HEK293 (cell line): ENCODE data around the gene FAM151B.

Source experiments
- CTCF ChIA-PET: fragments of 350-600 bp; formaldehyde crosslinking; extraction: SDS; loops from one replicate; lab custom pipeline; 2021; ENCODE audit warnings: antibody characterized with exemption; lab: Yijun Ruan, JAX
- POLR2A ChIA-PET: fragments of 300-600 bp; formaldehyde crosslinking; extraction: SDS; loops from one replicate; lab custom pipeline; 2020; ENCODE audit warnings: antibody characterized with exemption, inconsistent platforms; lab: Yijun Ruan, JAX
- H3K27ac ChIP-seq: fragments of 200-500 bp; sonication (Bioruptor generic); 2 replicates; pipeline ENCODE4 v1.5.1; 2014; ENCODE audit warnings: low read depth, low read length, control low read depth, inconsistent platforms; ENCODE audit errors: extremely low read depth
- H3K36me3 ChIP-seq, 2 experiments: fragments of 200-500 bp in 1 of 2; sonication (Bioruptor generic) in 1 of 2; 1 replicate in 1 of 2; 2 replicates in 1 of 2; pipeline ENCODE4 v1.5.1; 2014 to 2017; ENCODE audit warnings: inconsistent platforms in 2 of 2, low read length in 2 of 2; ENCODE audit not compliant: control insufficient read depth in 2 of 2, insufficient read depth in 1 of 2
- H3K4me1 ChIP-seq: fragments of 200-500 bp; sonication (Bioruptor generic); 2 replicates; pipeline ENCODE4 v1.5.1; 2014; ENCODE audit warnings: mild to moderate bottlenecking, low read length, inconsistent platforms; ENCODE audit not compliant: control insufficient read depth, insufficient read depth
- H3K4me3 ChIP-seq: 2 replicates; pipeline ENCODE4 v1.5.1; 2011; ENCODE audit warnings: low read depth, mild to moderate bottlenecking, control low read depth, low read length, moderate library complexity
- H3K9me3 ChIP-seq: fragments of 200-500 bp; sonication (Bioruptor generic); 2 replicates; pipeline ENCODE4 v1.5.1; 2014; ENCODE audit warnings: low read depth, low read length, inconsistent platforms; ENCODE audit not compliant: control insufficient read depth, insufficient read depth
- CTCF ChIP-seq: fragments of 450-650 bp; formaldehyde crosslinking; IDR thresholded peaks from 2 replicates; pipeline ENCODE4 v1.5.1; 2016; ENCODE audit warnings: missing biosample characterization, missing genetic modification characterization
- ZBTB26 ChIP-seq: fragments of 450-650 bp; formaldehyde crosslinking; optimal IDR thresholded peaks from 2 replicates; pipeline ENCODE3; 2016; ENCODE audit warnings: missing biosample characterization, mild to moderate bottlenecking, missing genetic modification characterization
- ZNF112 ChIP-seq: fragments of 450-650 bp; formaldehyde crosslinking; IDR thresholded peaks from 2 replicates; pipeline ENCODE4 v1.5.0; 2017; ENCODE audit warnings: missing biosample characterization, missing genetic modification characterization
- ZNF121 ChIP-seq: fragments of 450-650 bp; formaldehyde crosslinking; IDR thresholded peaks from 2 replicates; pipeline ENCODE4 v1.5.1; 2016; ENCODE audit warnings: missing biosample characterization, missing genetic modification characterization
- ZNF138 ChIP-seq: fragments of 450-650 bp; formaldehyde crosslinking; IDR thresholded peaks from 2 replicates; pipeline ENCODE4 v1.5.1; 2016; ENCODE audit warnings: missing biosample characterization, missing genetic modification characterization, borderline replicate concordance
- ZNF423 ChIP-seq: fragments of 450-650 bp; formaldehyde crosslinking; IDR thresholded peaks from 2 replicates; pipeline ENCODE4 v1.5.1; 2016; ENCODE audit warnings: missing biosample characterization, missing genetic modification characterization
- ZNF501 ChIP-seq: fragments of 450-650 bp; formaldehyde crosslinking; IDR thresholded peaks from 2 replicates; pipeline ENCODE4 v1.5.1; 2016; ENCODE audit warnings: missing biosample characterization, missing genetic modification characterization
- ZNF596 ChIP-seq: fragments of 450-650 bp; IDR thresholded peaks from 2 replicates; pipeline ENCODE4 v1.5.0; 2018; ENCODE audit warnings: missing biosample characterization, mild to moderate bottlenecking, missing genetic modification characterization, moderate library complexity
- ZNF629 ChIP-seq: fragments of 450-650 bp; formaldehyde crosslinking; IDR thresholded peaks from 2 replicates; pipeline ENCODE4 v1.5.1; 2017; ENCODE audit warnings: missing biosample characterization, missing genetic modification characterization
- ZNF776 ChIP-seq: fragments of 450-650 bp; formaldehyde crosslinking; IDR thresholded peaks from 2 replicates; pipeline ENCODE4 v1.5.0; 2017; ENCODE audit warnings: missing biosample characterization, missing genetic modification characterization, borderline replicate concordance
- ZNF785 ChIP-seq: fragments of 450-650 bp; formaldehyde crosslinking; IDR thresholded peaks from 2 replicates; pipeline ENCODE4 v1.5.1; 2016; ENCODE audit warnings: missing biosample characterization, missing genetic modification characterization
- TF ChIP-seq, protein P1 (sequence below): fragments of 450-650 bp; formaldehyde crosslinking; IDR thresholded peaks from 2 replicates; pipeline ENCODE4 v1.5.1; 2016; ENCODE audit warnings: missing biosample characterization, missing genetic modification characterization
- TF ChIP-seq, protein P2 (sequence below): fragments of 450-650 bp; formaldehyde crosslinking; IDR thresholded peaks from 2 replicates; pipeline ENCODE4 v1.5.1; 2017; ENCODE audit warnings: missing biosample characterization, mild to moderate bottlenecking, missing genetic modification characterization, moderate library complexity

The FAM151B gene

DNA sequence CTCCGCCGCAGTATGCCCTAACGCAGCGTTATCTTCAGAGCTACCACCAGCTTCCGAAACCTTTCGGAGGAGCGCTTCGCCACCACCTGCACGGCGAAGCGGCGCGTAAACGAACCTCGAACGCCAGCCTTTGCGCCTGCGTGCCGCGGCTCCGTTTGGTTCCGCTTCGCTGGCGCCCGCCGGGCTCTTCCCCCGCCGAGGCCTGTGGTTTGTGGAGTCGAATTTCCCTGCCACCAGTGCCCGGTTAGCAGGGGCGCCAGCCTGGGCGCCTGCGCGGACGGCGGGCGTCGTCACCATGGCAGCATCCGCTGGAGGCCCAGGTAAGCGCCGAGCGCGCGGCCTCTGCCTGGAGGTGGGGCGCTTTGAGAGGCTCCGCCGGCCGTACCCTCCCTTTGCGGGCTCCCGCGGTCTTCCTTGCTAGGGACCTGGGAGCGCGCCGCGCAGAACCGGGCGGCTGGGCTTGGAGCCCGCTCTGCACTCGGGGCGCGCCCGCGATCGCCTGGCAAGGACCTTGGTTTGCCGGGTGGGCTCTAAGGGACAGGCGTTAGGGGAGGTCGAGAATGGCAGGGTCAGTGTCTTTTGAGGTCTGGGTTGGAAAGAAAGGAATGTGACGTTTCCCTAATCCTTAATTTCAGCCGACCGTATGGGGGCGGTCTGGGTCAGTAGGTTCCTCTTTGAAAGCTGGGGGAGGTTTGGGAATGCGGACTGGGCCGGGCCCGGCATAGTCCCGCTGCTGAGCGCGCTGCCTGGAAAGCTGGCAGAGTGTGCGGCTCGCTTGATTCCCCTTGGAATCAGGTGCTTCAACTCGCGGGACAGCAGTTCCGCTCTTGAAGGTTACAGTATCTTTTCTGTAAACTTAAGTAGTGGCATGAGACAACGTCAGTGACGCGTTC is at the start of gene FAM151B (continued):
- TF ChIP-seq ZNF776: no peak

GRCh38 chr5:80438739-80439138 is 49.2 kb upstream of the FAM151B start:
- H3K36me3 ChIP-seq: peaks cover 16 to 55% of the 10 kb centered on the region in 2 experiments
- no peak for TF ChIP-seq ZNF629
- TF ChIP-seq ZNF785: no peak
- TF ChIP-seq ZNF423 (tag by site-specific recombination): no peak
- TF ChIP-seq, protein P1, sequence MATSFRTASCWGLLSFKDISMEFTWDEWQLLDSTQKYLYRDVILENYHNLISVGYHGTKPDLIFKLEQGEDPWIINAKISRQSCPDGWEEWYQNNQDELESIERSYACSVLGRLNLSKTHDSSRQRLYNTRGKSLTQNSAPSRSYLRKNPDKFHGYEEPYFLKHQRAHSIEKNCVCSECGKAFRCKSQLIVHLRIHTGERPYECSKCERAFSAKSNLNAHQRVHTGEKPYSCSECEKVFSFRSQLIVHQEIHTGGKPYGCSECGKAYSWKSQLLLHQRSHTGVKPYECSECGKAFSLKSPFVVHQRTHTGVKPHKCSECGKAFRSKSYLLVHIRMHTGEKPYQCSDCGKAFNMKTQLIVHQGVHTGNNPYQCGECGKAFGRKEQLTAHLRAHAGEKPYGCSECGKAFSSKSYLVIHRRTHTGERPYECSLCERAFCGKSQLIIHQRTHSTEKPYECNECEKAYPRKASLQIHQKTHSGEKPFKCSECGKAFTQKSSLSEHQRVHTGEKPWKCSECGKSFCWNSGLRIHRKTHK (tag by site-specific recombination): no peak
- no peak for TF ChIP-seq CTCF (tag by site-specific recombination)
- no peak for TF ChIP-seq ZNF138
- no peak for TF ChIP-seq ZNF501 (tag by site-specific recombination)
- no peak for TF ChIP-seq ZNF596 (tag by site-specific recombination)
- no peak for TF ChIP-seq ZNF121 (tag by site-specific recombination)
- TF ChIP-seq, protein P2, sequence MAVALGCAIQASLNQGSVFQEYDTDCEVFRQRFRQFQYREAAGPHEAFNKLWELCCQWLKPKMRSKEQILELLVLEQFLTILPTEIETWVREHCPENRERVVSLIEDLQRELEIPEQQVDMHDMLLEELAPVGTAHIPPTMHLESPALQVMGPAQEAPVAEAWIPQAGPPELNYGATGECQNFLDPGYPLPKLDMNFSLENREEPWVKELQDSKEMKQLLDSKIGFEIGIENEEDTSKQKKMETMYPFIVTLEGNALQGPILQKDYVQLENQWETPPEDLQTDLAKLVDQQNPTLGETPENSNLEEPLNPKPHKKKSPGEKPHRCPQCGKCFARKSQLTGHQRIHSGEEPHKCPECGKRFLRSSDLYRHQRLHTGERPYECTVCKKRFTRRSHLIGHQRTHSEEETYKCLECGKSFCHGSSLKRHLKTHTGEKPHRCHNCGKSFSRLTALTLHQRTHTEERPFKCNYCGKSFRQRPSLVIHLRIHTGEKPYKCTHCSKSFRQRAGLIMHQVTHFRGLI: no peak
- no peaks in the 10 kb centered on the region for H3K9me3 ChIP-seq
- ChIA-PET POLR2A (no interaction called here), CTCF (no interaction called here)
- no peak overlapping the region for H3K27ac ChIP-seq
- peaks cover 3% of the 10 kb centered on the region; the same call in 1 of the 2 replicates for H3K4me1 ChIP-seq
- H3K4me3 ChIP-seq: no peak overlapping the region

DNA sequence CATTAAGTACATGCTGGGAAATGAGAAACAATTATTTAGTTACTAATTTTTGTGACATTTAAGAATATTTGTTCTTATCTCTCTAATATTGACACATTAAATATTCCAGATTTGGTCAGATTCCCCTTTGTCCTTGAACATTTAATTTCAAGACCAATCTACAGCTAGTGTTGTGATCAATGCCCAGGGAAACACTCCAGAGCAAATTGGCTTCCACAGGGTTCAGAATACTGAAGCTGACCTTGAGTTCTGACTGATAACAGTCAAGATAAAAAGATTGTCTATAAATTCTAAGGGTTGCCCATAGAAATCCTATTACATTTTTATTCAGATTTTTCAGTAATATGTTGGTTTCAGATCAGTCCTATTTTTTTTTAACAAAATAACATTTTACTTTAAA is 48.7 kb upstream of the FAM151B start:
- H3K36me3 ChIP-seq: peaks cover 19 to 55% of the 10 kb centered on the region in 2 experiments

More for the DNA sequence above, 48.7 kb upstream of the FAM151B start:
- Histone ChIP-seq H3K9me3 (no peaks in the 10 kb centered on the region), H3K27ac (no peak overlapping the region), H3K4me3 (no peak overlapping the region), H3K4me1 (peaks cover 3% of the 10 kb centered on the region; the same call in 1 of the 2 replicates)
- ChIA-PET POLR2A (no interaction called here), CTCF (no interaction called here)
- TF ChIP-seq ZBTB26 (tag by site-specific recombination): no peak
- no peak for TF ChIP-seq ZNF112
- TF ChIP-seq, all 188 proteins: peak for 0
